H1 (cell line): Measurements from ENCODE around the gene PFN4. TPM values are rescaled to one million over a fixed set of nuclear protein-coding genes. Genes with fewer than 3 reads are reported as not detected.

Experiments used
- CTBP2 ChIP-seq: IDR thresholded peaks from 2 replicates; pipeline ENCODE4 v1.7.0; 2011; ENCODE audit warnings: borderline replicate concordance, mild to moderate bottlenecking, moderate library complexity, mixed read lengths, low read length; ENCODE audit not compliant: insufficient read depth, insufficient read length
- FOSL1 ChIP-seq: IDR thresholded peaks from 2 replicates; pipeline ENCODE4 v1.6.1; 2011; ENCODE audit warnings: mild to moderate bottlenecking, low read depth, low read length, moderate library complexity; ENCODE audit not compliant: insufficient read depth
- polyA plus RNA-seq, 7 experiments: library from polyadenylated mRNA; depleted of rRNA in 3 of 7; stranded (reverse) in 5 of 7; unstranded in 2 of 7; fragments of >200 nt in 5 of 7; fragments of 200-250 nt in 2 of 7; gene quantifications; 1 replicate in 5 of 7; 2 replicates in 1 of 7; 4 replicates in 1 of 7; pipeline versions ENCODE4 v1.2.1 to v1.2.3, GENCODE V29; 2011 to 2013; ENCODE audit warnings: missing spikeins in 2 of 7, mixed read lengths in 2 of 7
- total RNA-seq: library from RNA; stranded (reverse); fragmentation: NEBNext Ultra II Directional; extraction: Animal tissue kit (Norgen Biotek cat#: 25700); gene quantifications from 2 replicates; pipeline ENCODE4 v1.2.1, GENCODE V29; 2021

The PFN4 gene
- total and polyA plus RNA-seq, 2 of the 8 experiments (the other 6 are each of a cell fraction or from before 2014, with no cell fraction given), result not detected

GRCh38 chr2:24083567-24084385 lies 39.4 kb downstream of the PFN4 start (continued):
- no peak for TF ChIP-seq CTBP2
- no peak for TF ChIP-seq FOSL1
